ENCODE data around the gene TADA2B.
A peak's percentile ranks its signal among the peaks of the same experiment; 100 is the strongest.

The TADA2B gene

DNA sequence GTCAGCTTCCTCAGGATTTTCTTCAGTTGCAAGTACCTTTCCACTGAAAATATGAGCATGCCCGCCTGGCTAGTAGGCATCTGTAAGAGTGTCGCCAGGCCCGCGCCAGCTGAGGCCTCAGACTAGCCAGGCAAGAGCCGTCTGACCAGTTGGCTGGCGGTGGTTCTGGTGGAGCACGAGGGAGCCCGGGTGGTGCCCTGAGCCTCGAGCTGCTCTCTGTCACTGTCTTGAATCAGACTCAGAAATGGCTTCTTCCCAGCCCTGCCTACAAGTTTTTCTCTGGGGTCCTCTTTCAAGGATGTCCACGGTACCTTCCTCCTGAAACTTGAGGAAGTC, 12.8 kb downstream of the TADA2B start:
- no peak for DNase-seq (ENCODE audit: low spot score)

DNA sequence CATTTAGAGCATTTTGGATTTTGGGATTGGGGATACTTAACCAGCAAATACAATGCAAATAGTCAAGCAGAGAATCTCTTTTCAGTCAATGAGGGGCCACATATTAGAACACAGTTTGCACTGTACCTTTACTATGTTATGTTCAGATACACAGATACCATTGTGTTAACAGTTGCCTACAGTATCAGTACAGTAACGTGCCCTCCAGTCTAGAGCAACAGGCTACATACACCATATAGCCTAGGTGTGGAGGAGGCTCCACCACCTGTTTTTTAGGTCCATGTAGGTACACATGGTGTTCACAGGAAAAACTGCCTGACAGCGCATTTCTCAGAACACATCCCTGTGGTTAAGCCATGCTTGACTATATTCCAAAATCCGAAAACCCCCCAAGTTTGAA, 15.6 kb downstream of the TADA2B start:
- DNase-seq (ENCODE audit: low spot score): no peak

- no peak for DNase-seq (ENCODE audit: low spot score)
These were observed 16.5 kb downstream of the TADA2B start for GRCh38 chr4:7059662-7060061.

- DNase-seq (ENCODE audit: low spot score): no peak
These were observed 17.4 kb downstream of the TADA2B start for GRCh38 chr4:7060346-7061150.

- no peak for DNase-seq (ENCODE audit: low spot score)
These were observed 18.6 kb downstream of the TADA2B start for GRCh38 chr4:7061815-7062214.

DNA sequence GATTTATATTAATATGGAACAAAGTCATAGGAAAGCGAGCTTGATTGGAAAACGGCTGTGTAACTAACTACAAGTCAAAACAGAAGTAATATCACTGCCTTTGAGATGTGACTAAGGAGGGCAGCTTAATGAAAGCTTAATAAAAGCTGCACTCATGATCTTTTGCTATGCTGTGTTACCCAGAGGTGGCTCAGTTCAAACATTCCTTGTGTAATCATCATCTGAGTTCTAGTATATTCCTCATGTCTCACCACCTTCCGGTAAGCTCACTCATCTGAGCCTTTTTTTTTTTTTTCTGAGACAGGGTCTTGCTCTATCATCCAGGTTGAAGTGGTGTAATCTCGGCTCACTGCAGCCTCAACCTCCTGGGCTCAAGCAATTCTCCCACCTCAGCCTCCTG, 19.6 kb downstream of the TADA2B start:
- DNase-seq (ENCODE audit: low spot score): no peak

DNA sequence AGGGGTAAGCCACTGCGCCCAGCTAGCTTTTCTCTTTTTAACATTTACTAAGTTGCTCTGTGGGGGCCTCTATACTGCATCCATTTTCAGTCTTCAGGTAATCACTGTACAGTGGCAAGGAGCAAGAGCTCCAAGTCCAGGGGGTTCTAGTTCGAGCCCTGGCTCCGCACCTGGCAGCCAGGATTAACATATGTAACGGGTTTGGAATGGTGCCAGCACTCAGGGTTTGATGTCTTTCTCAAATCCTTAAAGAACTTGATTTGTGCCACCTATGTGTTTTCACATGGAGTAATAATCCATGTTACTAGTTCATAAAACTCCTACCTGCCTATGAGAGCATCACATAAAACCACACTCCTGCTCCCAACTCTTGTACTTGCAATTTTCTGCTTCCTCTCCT, 20.2 kb downstream of the TADA2B start:
- DNase-seq (ENCODE audit: low spot score): no peak

DNA sequence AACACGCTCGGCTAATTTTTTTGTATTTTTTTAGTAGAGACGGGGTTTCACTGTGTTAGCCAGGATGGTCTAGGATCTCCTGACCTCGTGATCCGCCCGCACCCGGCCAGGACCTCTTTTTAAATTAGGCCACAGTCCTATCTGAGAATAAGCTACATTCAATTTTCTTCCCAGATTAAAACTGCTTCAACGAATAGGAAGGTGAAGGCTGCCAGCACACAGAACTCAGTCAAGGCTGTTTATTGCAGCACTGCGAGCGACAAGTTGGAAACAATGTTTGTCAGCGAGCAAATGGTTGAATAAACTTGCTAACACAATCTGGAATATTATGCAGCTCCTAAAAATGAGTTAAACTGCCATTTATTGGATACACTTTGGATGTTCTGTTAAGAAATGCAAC, 22.8 kb downstream of the TADA2B start:
- no peak for DNase-seq (ENCODE audit: low spot score)

GRCh38 chr4:7066493-7066892, 23.3 kb downstream of the TADA2B start:
- DNase-seq (ENCODE audit: low spot score): no peak

DNA sequence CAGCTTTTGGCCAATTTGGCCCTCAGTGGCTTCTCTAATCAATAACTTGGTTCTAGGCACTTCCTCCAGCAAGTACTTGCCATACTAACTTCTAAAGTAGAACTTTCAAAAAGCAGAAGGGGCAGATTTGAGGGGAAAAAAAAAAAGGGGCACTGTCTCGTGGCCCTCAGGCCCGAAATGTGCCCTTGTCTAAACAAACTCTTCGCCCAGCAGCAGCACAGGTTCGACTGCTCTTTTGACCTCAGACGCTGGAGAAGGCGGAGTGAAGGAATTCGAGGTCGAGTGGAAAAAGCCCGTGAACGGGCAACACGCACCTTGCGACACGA, 23.9 kb downstream of the TADA2B start:
- no peak for DNase-seq (ENCODE audit: low spot score)

DNA sequence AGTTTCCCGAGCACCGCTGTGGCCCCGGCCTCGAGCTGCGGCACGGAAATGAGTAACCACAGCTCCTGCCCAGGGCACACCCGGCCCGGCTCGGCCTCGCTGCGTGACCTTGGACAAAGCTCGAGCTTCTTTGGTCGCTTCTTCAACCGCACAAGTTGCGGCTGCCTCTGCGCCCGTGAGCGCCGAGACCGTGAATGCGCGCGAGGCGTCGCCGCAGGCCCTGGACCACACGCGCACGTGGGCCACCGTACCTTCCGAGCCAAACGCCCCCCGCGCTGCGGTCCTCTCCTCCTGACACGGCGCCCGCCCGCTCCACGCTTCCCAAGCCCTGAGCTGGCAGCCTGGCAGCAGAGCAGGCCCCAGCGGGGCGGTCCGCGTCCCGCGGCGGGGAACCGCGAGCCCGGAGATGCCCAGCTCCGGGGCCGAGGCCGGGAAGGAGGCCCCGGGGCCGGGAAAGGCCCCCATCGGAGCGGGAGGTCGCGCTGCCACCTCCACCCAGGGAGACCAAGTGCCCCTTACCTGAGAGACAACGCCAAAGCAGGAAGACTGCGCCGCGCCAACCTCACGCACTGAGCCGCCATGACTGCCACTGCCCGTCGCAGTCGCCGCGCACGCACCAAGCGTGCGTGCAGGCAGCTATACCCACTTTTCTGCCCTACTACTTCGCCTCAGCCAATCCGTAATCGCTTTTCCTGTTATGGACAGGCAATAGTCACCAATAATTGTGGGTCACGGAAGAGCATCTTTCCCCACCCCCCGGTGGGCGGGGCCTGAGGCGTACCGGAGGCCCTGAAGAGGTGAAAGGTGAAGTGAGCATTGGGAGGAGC, 24.5 kb downstream of the TADA2B start, which contains the start of gene GRPEL1:
Gene GRPEL1 (minus strand): TSS at position 613 of the 827 bp plus-strand sequence. CDS start 32 bp downstream, at position 581.
- peak; percentile 99 for DNase-seq (ENCODE audit: low spot score)

- DNase-seq (ENCODE audit: low spot score): no peak
These were observed 25.2 kb downstream of the TADA2B start for GRCh38 chr4:7068279-7068842.

GRCh38 chr4:7068883-7069282, 25.7 kb downstream of the TADA2B start:
- DNase-seq (ENCODE audit: low spot score): peak; percentile 13

- DNase-seq (ENCODE audit: low spot score): peak; percentile 70
These were observed 27.7 kb downstream of the TADA2B start for GRCh38 chr4:7070729-7071511.

DNA sequence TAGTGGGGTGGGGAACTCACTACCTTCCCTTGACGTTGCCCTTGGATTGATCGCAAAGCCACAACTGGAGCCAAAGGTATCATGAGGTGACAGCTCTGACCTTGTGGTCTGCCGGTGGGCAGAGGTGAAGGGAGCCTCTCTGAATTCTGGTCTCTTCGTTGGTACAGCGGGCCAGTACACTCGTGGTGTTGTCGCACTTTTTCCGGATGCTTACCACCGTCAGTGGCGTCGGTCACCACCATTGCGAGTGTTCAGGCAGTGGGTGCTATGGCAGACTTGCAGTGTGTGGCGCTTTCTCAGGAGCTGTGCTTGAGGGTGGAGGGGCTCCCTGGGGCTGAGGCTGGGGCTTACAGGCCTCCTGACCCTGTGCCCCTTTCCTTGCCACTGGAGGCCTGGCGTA, 29.9 kb downstream of the TADA2B start:
- DNase-seq (ENCODE audit: low spot score): no peak

DNA sequence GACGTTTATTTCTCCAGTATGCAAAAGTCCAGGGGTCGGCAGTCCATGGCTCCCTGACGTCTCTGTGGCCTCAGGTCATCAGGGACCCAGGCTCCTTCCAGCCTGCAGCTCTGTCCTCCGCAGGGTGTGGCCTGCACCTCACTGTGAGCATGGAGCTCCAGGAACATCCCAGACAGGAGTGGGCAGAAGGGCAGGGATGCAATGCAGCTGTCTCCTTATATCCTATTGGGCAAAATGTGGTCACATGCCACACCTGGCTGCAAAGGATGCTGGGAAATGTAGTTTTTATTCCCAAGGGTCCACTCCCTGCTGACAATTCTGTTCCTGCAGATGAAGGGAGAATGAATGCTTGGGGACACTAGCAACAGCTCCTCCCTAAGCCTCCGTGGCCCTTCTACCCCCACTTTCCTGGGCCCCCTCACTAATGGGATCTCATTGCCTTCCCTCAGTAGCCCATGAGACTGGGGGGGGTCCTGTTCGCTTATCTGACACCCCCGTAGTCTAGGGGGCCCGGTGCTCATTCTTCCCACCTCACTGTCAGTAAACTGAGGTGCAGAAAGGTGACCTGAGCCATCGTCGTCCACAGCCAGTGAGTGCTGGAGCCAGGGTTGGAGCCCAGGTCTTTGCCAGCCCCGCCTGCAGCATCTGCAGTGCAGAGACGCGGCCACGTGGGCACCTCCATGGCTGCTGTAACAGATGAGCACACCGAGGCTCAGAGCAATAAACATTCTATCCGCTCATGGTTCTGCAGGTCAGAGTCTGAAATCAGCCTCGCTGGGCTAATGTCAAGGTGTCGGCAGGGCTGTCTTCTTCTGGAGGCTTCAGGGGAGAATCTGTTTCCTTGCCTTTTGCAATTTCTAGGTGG, 30.6 kb downstream of the TADA2B start:
- DNase-seq (ENCODE audit: low spot score): peak; percentile 86

DNA sequence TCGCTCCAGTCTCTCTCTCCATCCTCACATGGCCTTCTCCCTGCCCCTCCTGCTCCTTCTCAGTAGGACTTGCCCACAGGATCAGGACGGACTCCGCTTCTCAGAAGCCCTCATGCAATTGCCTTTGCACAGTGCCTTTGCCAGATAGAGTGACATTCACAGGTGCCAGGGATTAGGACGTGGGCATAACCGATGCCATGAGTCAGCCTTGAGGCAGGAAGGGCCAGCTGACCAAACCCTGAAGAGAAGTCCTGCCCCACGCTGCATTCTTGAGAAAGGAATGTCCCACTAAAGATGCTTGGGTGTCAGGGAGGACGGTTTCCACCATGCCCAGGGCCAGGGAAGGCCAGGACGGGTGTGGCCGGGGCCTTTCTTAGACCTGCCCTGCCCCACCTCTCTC, 31.3 kb downstream of the TADA2B start:
- DNase-seq (ENCODE audit: low spot score): no peak

DNA sequence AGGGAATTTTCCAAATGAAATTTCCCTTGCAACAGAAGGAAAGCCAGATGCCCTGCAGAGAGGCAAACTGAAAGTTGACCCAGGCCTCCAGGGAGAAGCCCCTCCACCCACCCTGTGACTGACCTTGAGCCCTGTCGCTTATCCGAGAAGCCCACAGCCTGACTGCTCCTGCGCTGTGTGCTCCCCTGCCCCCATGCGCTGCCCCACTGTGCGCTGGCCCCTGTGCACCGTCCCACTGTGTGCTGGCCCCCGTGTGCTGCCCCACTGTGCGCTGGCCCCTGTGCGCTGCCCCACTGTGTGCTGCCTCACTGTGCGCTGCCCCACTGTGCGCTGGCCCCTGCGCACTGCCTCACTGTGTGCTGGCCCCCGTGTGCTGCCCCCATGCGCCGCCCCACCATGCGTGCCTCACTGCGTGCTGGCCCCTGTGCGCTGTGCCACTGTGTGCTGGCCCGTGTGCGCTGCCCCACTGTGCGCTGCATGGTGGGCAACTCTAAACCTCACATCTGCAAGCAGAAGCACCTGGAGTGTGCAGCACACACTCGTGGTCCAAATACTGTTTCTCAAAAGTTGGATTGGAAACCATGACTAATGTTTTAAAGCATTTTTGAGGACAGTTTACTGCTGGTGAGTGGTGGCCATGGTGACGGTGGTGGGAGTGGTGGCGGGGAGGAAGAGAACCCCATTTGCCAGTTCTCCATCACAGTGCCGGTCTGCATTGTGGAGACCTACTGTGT, 33.0 kb downstream of the TADA2B start:
- DNase-seq (ENCODE audit: low spot score): no peak

- DNase-seq (ENCODE audit: low spot score): no peak
These were observed 33.5 kb downstream of the TADA2B start for GRCh38 chr4:7076696-7077082.

DNA sequence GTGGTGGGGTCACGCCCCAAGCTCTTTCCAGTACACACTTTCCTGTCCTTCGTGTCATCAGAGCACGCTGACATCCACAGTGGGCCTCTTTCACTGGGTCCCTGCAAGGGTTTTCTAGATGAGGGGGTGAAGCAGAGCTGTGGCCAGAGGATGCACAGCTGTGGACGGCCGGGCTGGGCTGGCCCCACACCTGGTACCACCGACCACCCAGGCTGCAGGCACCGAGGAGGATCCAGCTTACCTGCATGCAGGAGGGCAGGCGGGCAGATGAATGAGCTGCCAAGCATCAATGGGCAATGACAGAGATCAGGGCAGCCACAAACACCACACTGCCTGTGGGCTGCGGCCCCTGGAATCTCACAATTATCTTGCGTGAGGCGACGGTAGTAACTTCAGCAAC, 34.2 kb downstream of the TADA2B start:
- no peak for DNase-seq (ENCODE audit: low spot score)
